Mucosa of descending colon (tissue), 3 donors: ENCODE data around the gene GNB2. TPM values are rescaled to one million over a fixed set of nuclear protein-coding genes. Genes with fewer than 3 reads are reported as not detected.

Experiments used
- ATAC-seq: fragments of 200-7000 bp; cut with Tn5 transposase; one replicate; pipeline ENCODE4 v1.9.1; 2020; ENCODE audit warnings: mild to moderate bottlenecking, moderate library complexity
- DNase-seq, 3 donors: peaks; one replicate each; pipeline ENCODE4 v3.0.0-alpha.2; 2020
- H3K36me3 ChIP-seq: fragments of 200-600 bp; one replicate; pipeline ENCODE4 v1.8.0; 2021; ENCODE audit warnings: low read depth, mild to moderate bottlenecking
- H3K4me1 ChIP-seq: fragments of 200-600 bp; one replicate; pipeline ENCODE4 v1.8.0; 2021; ENCODE audit warnings: low read depth, mild to moderate bottlenecking
- H3K4me3 ChIP-seq: fragments of 200-600 bp; one replicate; pipeline ENCODE4 v1.8.0; 2021; ENCODE audit warnings: mild to moderate bottlenecking
- H3K9me3 ChIP-seq: fragments of 200-600 bp; one replicate; pipeline ENCODE4 v1.8.0; 2021; ENCODE audit warnings: mild to moderate bottlenecking
- CTCF ChIP-seq: fragments of 200-600 bp; IDR thresholded peaks from one replicate; pipeline ENCODE4 v1.8.0; 2022; ENCODE audit warnings: antibody characterized with exemption, mild to moderate bottlenecking
- intact Hi-C, 2 donors: fragments of 100-400 bp; cut with DNase I in 1 of 2; cut with micrococcal nuclease in 1 of 2; formaldehyde crosslinking; loops; one replicate each; pipeline versions ENCODE4 v1.11.0 to v1.11.1; 2022; cut with DNase I, micrococcal nuclease
- total RNA-seq, 3 donors: library from RNA; stranded (reverse); fragmentation: NEBNext Ultra II Directional in 2 of 3; extraction: Animal tissue kit (Norgen Biotek cat#: 25700) in 2 of 3; gene quantifications; one replicate each; pipeline versions ENCODE4 v1.2.1 to v1.2.4, GENCODE V29; 2021 to 2023
- donor health status: DM: no; HTN: no; CAD: no; lungs with moderate emphysema.
- donor health status: DM: no; HTN: no; CAD: no.
- donor health status: DM: no; HTN: yes; CAD: no.

The GNB2 gene
- total RNA-seq, 3 donors from 2014 or later: 197 to 257 (median 232) TPM

GRCh38 chr7:100679129-100679926 lies 5.8 kb downstream of the GNB2 start:
- peaks cover 20% of the 10 kb centered on the region for H3K36me3 ChIP-seq

GRCh38 chr7:100679927-100680575 lies 6.5 kb downstream of the GNB2 start:
- no peak for ATAC-seq
- peak in 1 of 3 donors; percentile 29 for DNase-seq
- Histone ChIP-seq H3K9me3 (no peaks in the 10 kb centered on the region), H3K36me3 (peaks cover 27% of the 10 kb centered on the region), H3K4me1 (no peaks in the 10 kb centered on the region), H3K4me3 (no peak overlapping the region)
- intact Hi-C loops: loop anchor here in 1 of 2 donors (10.0 kb wide), 1 partner anchor 205 kb away; the partner anchor contains the start of gene TSC22D4
- no peak for TF ChIP-seq CTCF

More at GRCh38 chr7:100679129-100679926, 5.8 kb downstream of the GNB2 start:
- no peak for TF ChIP-seq CTCF
- H3K9me3 ChIP-seq: no peaks in the 10 kb centered on the region
- no peak overlapping the region for H3K4me3 ChIP-seq
- peak in 1 of 3 donors; percentile 37 for DNase-seq
- no peak for ATAC-seq
- intact Hi-C loops: no loop called here
- no peaks in the 10 kb centered on the region for H3K4me1 ChIP-seq

- H3K4me1 ChIP-seq: no peaks in the 10 kb centered on the region
- TF ChIP-seq CTCF: no peak
- DNase-seq (peak in 1 of 3 donors; percentile 60), ATAC-seq (no peak)
- no peak overlapping the region for H3K4me3 ChIP-seq
- no peaks in the 10 kb centered on the region for H3K9me3 ChIP-seq
- peaks cover 31% of the 10 kb centered on the region for H3K36me3 ChIP-seq
- intact Hi-C loops: loop anchor here in 1 of 2 donors (10.0 kb wide), 1 partner anchor 206 kb away; the partner anchor contains the start of gene TSC22D4
Observed at GRCh38 chr7:100680576-100681271, 7.2 kb downstream of the GNB2 start.

- TF ChIP-seq CTCF: no peak
- intact Hi-C loops: loop anchor here in 1 of 2 donors (10.0 kb wide), 1 partner anchor 207 kb away; the partner anchor contains the start of gene TSC22D4
- DNase-seq (no peak), ATAC-seq (no peak)
- Histone ChIP-seq H3K36me3 (peaks cover 31% of the 10 kb centered on the region), H3K4me3 (no peak overlapping the region), H3K9me3 (no peaks in the 10 kb centered on the region), H3K4me1 (no peaks in the 10 kb centered on the region)
Observed at GRCh38 chr7:100681491-100682227, 8.1 kb downstream of the GNB2 start.

- DNase-seq (peak in 1 of 3 donors; percentile 56), ATAC-seq (no peak)
- no peak for TF ChIP-seq CTCF
- Histone ChIP-seq H3K4me1 (no peaks in the 10 kb centered on the region), H3K4me3 (no peak overlapping the region), H3K36me3 (peaks cover 31% of the 10 kb centered on the region), H3K9me3 (no peaks in the 10 kb centered on the region)
- intact Hi-C loops: loop anchor here in 1 of 2 donors (10.0 kb wide), 1 partner anchor 207 kb away; the partner anchor contains the start of gene TSC22D4
Observed at GRCh38 chr7:100682228-100682741, 8.7 kb downstream of the GNB2 start.
